Suprapubic skin (tissue), 4 donors: ENCODE measurements around the gene MARK3.

Experiments
- EP300 ChIP-seq: sonication (generic); formaldehyde crosslinking; IDR thresholded peaks from one replicate; pipeline ENCODE4 v1.6.1; 2017; ENCODE audit warnings: antibody characterized with exemption
- POLR2A ChIP-seq, 2 donors: fragments of 450-650 bp; IDR thresholded peaks; one replicate each; pipeline ENCODE4 v1.6.1; 2017; ENCODE audit warnings: antibody characterized with exemption in 2 of 2, mild to moderate bottlenecking in 2 of 2, moderate library complexity in 2 of 2
- POLR2AphosphoS5 ChIP-seq, 3 donors: sonication (generic); formaldehyde crosslinking; IDR thresholded peaks; one replicate each; pipeline ENCODE4 v1.6.1; 2017; ENCODE audit warnings: antibody characterized with exemption in 3 of 3
- TF ChIP-seq, protein P1 (sequence below), 2 donors: fragments of 200-600 bp in 1 of 2; fragments of 450-650 bp in 1 of 2; sonication (generic) in 1 of 2; IDR thresholded peaks; one replicate each; pipeline ENCODE4 v1.5.1; 2016 to 2019; ENCODE audit warnings: antibody characterized with exemption in 2 of 2, mild to moderate bottlenecking in 1 of 2, moderate library complexity in 1 of 2

DNA sequence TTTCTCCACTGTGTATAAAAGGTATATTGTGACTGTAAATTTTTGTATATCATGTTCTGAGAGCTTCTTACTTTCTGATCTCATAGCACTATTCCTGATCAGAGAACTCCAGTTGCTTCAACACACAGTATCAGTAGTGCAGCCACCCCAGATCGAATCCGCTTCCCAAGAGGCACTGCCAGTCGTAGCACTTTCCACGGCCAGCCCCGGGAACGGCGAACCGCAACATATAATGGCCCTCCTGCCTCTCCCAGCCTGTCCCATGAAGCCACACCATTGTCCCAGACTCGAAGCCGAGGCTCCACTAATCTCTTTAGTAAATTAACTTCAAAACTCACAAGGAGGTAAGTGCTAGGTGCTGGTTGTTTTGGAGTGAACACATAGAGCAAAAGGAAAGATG is 106.5 kb downstream of the MARK3 start:
- TF ChIP-seq POLR2AphosphoS5 (IDR thresholded peaks at IDR 0.05) (no peak), POLR2A (IDR thresholded peaks at IDR 0.05) (no peak), EP300 (no peak)
- TF ChIP-seq, protein P1, sequence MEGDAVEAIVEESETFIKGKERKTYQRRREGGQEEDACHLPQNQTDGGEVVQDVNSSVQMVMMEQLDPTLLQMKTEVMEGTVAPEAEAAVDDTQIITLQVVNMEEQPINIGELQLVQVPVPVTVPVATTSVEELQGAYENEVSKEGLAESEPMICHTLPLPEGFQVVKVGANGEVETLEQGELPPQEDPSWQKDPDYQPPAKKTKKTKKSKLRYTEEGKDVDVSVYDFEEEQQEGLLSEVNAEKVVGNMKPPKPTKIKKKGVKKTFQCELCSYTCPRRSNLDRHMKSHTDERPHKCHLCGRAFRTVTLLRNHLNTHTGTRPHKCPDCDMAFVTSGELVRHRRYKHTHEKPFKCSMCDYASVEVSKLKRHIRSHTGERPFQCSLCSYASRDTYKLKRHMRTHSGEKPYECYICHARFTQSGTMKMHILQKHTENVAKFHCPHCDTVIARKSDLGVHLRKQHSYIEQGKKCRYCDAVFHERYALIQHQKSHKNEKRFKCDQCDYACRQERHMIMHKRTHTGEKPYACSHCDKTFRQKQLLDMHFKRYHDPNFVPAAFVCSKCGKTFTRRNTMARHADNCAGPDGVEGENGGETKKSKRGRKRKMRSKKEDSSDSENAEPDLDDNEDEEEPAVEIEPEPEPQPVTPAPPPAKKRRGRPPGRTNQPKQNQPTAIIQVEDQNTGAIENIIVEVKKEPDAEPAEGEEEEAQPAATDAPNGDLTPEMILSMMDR (IDR thresholded peaks at IDR 0.05), result no peak
